Thoracic aorta (tissue), 2 donors: ENCODE results near the gene STK32B. TPM values are rescaled to one million over a fixed set of nuclear protein-coding genes. Genes with fewer than 3 reads are reported as not detected.
"Not testable (repeated sequence)": the region's sequence is repeated elsewhere in the genome, so short reads cannot be mapped to it uniquely, and the experiment has no call there.

Experiments used
- ATAC-seq: fragments of 150-250 bp; one replicate; pipeline ENCODE4 v1.8.0; 2017; ENCODE audit warnings: low read depth; ENCODE audit not compliant: insufficient number of reproducible peaks, low FRiP score
- DNase-seq: peaks from one replicate; pipeline ENCODE4 v3.0.0-alpha.2; 2020; ENCODE audit warnings: low spot score
- H3K27ac ChIP-seq, 2 donors: fragments of 200-600 bp; sonication (generic); 1 replicate in 1 of 2; 2 replicates in 1 of 2; pipeline ENCODE4 v1.5.1; 2016; ENCODE audit warnings: mild to moderate bottlenecking in 2 of 2, moderate library complexity in 2 of 2
- H3K27me3 ChIP-seq: fragments of 200-600 bp; sonication (generic); replicated peaks from 2 replicates; pipeline ENCODE4 v1.6.0; 2016; ENCODE audit warnings: mild to moderate bottlenecking; ENCODE audit not compliant: insufficient read depth
- H3K36me3 ChIP-seq: fragments of 200-600 bp; sonication (generic); one replicate; pipeline ENCODE4 v1.5.1; 2016
- H3K4me1 ChIP-seq, 2 donors: fragments of 200-600 bp; sonication (generic); 1 replicate in 1 of 2; 2 replicates in 1 of 2; pipeline versions ENCODE4 v1.5.1 to v1.6.0; 2016; ENCODE audit warnings: low read depth in 2 of 2, mild to moderate bottlenecking in 1 of 2; ENCODE audit not compliant: control insufficient read depth in 1 of 2
- H3K4me3 ChIP-seq: fragments of 200-600 bp; sonication (generic); 2 replicates; pipeline ENCODE4 v1.5.1; 2016; ENCODE audit warnings: mild to moderate bottlenecking
- H3K9me3 ChIP-seq: fragments of 200-600 bp; sonication (generic); 2 replicates; pipeline ENCODE4 v1.5.1; 2016
- CTCF ChIP-seq: fragments of 200-600 bp; sonication (generic); IDR thresholded peaks from one replicate; pipeline ENCODE4 v1.5.1; 2019; ENCODE audit warnings: antibody characterized with exemption
- total RNA-seq, 2 donors: library from RNA; depleted of rRNA; stranded (reverse); fragments of >200 nt; gene quantifications; one replicate each; pipeline versions ENCODE4 v1.1.0 to v1.2.3, GENCODE V29; 2016

The STK32B gene
- total RNA-seq, 2 donors from 2014 or later: 4.5 to 7.0 TPM

- ATAC-seq: no peak
- Histone ChIP-seq H3K9me3 (no peaks in the 10 kb centered on the region), H3K4me1 (no peaks in the 10 kb centered on the region), H3K27me3 (no peaks in the 10 kb centered on the region), H3K4me3 (no peak overlapping the region), H3K36me3 (no peaks in the 10 kb centered on the region), H3K27ac (no peak overlapping the region)
- no peak for TF ChIP-seq CTCF
- no peak for DNase-seq
Measured at GRCh38 chr4:5066101-5066500, 14.8 kb downstream of the STK32B start.

GRCh38 chr4:5066968-5067367 is 15.7 kb downstream of the STK32B start:
- not testable (repeated sequence) for ATAC-seq

GRCh38 chr4:5067908-5068307 is 16.6 kb downstream of the STK32B start:
- no peak for TF ChIP-seq CTCF
- Histone ChIP-seq H3K27ac (no peak overlapping the region), H3K4me1 (no peaks in the 10 kb centered on the region), H3K9me3 (no peaks in the 10 kb centered on the region), H3K36me3 (no peaks in the 10 kb centered on the region), H3K27me3 (no peaks in the 10 kb centered on the region), H3K4me3 (no peak overlapping the region)
- ATAC-seq: no peak
- DNase-seq: no peak

More at GRCh38 chr4:5066968-5067367, 15.7 kb downstream of the STK32B start:
- not testable (repeated sequence) for DNase-seq, H3K27ac ChIP-seq, H3K4me1 ChIP-seq, H3K27me3 ChIP-seq, H3K36me3 ChIP-seq, H3K9me3 ChIP-seq, H3K4me3 ChIP-seq

- DNase-seq (no peak), ATAC-seq (no peak)
- Histone ChIP-seq H3K36me3 (no peaks in the 10 kb centered on the region), H3K27ac (no peak overlapping the region), H3K4me1 (no peaks in the 10 kb centered on the region), H3K27me3 (no peaks in the 10 kb centered on the region), H3K4me3 (no peak overlapping the region), H3K9me3 (no peaks in the 10 kb centered on the region)
- no peak for TF ChIP-seq CTCF
Measured at GRCh38 chr4:5069901-5070300, 18.6 kb downstream of the STK32B start.

- ATAC-seq: no peak
- H3K4me3 ChIP-seq: no peak overlapping the region
- DNase-seq: no peak
- H3K4me1 ChIP-seq: no peaks in the 10 kb centered on the region
- no peak for TF ChIP-seq CTCF
- H3K36me3 ChIP-seq: no peaks in the 10 kb centered on the region
- no peaks in the 10 kb centered on the region for H3K27me3 ChIP-seq
- H3K27ac ChIP-seq: no peak overlapping the region
- H3K9me3 ChIP-seq: no peaks in the 10 kb centered on the region
Measured at GRCh38 chr4:5072948-5073347, 21.7 kb downstream of the STK32B start.

- peaks cover 4% of the 10 kb centered on the region for H3K9me3 ChIP-seq
- H3K36me3 ChIP-seq: no peaks in the 10 kb centered on the region
- H3K27ac ChIP-seq: no peak overlapping the region
- DNase-seq (no peak), ATAC-seq (no peak)
- H3K4me1 ChIP-seq: no peaks in the 10 kb centered on the region
- no peaks in the 10 kb centered on the region for H3K27me3 ChIP-seq
- TF ChIP-seq CTCF: no peak
- no peak overlapping the region for H3K4me3 ChIP-seq
Measured at GRCh38 chr4:5078009-5078408, 26.7 kb downstream of the STK32B start.
